ENCODE data around the gene ANAPC5. TPM values are rescaled to one million over a fixed set of nuclear protein-coding genes. Genes with fewer than 3 reads are reported as not detected.
A peak's percentile ranks its signal among the peaks of the same experiment; 100 is the strongest.

The ANAPC5 gene
- total RNA-seq, 1 donor from 2014 or later: 85.8 TPM

DNA sequence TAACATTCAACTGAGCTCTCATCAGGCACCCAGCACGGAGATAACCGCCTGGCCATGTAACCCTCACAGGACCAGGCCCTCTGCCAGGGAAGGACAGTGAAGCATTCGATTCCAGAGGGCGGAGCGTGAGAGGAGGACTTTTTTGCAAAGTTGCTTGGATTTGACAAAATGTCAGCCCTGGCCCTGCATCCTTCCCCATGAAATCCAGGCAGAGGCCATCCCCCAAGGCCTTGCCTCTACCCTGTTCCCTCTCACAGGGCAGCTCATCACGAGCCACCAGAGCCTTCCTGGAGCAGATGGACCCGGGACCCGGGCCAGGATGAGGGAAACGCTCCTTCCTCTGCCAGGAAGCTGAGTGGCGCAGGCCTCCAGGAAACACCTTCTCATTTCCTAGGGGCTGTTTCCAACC, 72.7 kb downstream of the ANAPC5 start:
- no peak for TF ChIP-seq EZH2 (IDR thresholded peaks at IDR 0.05; ENCODE audit: insufficient read depth, low read length)
- TF ChIP-seq, protein P1, sequence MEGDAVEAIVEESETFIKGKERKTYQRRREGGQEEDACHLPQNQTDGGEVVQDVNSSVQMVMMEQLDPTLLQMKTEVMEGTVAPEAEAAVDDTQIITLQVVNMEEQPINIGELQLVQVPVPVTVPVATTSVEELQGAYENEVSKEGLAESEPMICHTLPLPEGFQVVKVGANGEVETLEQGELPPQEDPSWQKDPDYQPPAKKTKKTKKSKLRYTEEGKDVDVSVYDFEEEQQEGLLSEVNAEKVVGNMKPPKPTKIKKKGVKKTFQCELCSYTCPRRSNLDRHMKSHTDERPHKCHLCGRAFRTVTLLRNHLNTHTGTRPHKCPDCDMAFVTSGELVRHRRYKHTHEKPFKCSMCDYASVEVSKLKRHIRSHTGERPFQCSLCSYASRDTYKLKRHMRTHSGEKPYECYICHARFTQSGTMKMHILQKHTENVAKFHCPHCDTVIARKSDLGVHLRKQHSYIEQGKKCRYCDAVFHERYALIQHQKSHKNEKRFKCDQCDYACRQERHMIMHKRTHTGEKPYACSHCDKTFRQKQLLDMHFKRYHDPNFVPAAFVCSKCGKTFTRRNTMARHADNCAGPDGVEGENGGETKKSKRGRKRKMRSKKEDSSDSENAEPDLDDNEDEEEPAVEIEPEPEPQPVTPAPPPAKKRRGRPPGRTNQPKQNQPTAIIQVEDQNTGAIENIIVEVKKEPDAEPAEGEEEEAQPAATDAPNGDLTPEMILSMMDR (IDR thresholded peaks at IDR 0.05; ENCODE audit: insufficient read depth, low read depth, low read length): no peak
- Histone ChIP-seq H3K9me3 (ENCODE audit: insufficient read depth, low read depth, low read length) (no peaks in the 10 kb centered on the region), H3K4me2 (ENCODE audit: low read length) (peak overlapping the region; percentile 62), H3K4me3 (ENCODE audit: insufficient read depth, low read depth, low read length) (no peak overlapping the region), H3K79me2 (ENCODE audit: insufficient read depth, low read length) (no peaks in the 10 kb centered on the region), H2AFZ (ENCODE audit: low read depth, low read length) (no peak overlapping the region), H3K36me3 (ENCODE audit: insufficient read depth, low read length) (peaks cover 2% of the 10 kb centered on the region), H3K27me3 (ENCODE audit: insufficient read depth, low read length) (no peaks in the 10 kb centered on the region), H3K4me1 (ENCODE audit: insufficient read depth, low read length) (peaks cover 20% of the 10 kb centered on the region), H4K20me1 (ENCODE audit: insufficient read depth, low read length) (peaks cover 42% of the 10 kb centered on the region), H3K27ac (ENCODE audit: low read depth, low read length) (no peak overlapping the region), H3K9ac (ENCODE audit: low read length) (peak overlapping the region; percentile 48)
- H3K36me3 Mint-ChIP-seq (ENCODE audit: low read depth, unreplicated experiment): peaks cover 7% of the 10 kb centered on the region
- FAIRE-seq (no peak), DNase-seq (ENCODE audit: low read depth) (no peak)
- no peak overlapping the region for H3K4me3 Mint-ChIP-seq (ENCODE audit: unreplicated experiment)
- no peaks in the 10 kb centered on the region for H3K9me3 Mint-ChIP-seq (ENCODE audit: unreplicated experiment)
- H3K27ac Mint-ChIP-seq (ENCODE audit: unreplicated experiment): no peak overlapping the region
- no peaks in the 10 kb centered on the region for H3K4me1 Mint-ChIP-seq (ENCODE audit: low read depth, unreplicated experiment)
- no peaks in the 10 kb centered on the region for H3K27me3 Mint-ChIP-seq (ENCODE audit: low read depth, unreplicated experiment)

DNA sequence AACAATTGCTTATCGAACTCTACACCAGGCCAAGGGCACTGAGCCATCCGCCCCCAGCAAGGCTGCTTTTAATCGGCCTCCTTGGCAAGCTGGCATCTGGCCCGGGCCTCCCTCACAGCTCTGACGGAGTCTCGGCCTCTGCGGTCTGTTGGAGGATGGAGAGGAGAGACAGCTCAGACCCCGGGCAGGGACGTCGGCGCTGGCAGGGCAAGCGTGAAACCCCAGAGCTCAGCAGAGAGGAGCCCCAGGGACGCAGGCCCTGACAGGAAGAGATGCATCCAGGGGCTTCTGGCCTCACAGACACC, 73.2 kb downstream of the ANAPC5 start:
- no peak for TF ChIP-seq EZH2 (IDR thresholded peaks at IDR 0.05; ENCODE audit: insufficient read depth, low read length)
- TF ChIP-seq, protein P1 (IDR thresholded peaks at IDR 0.05; ENCODE audit: insufficient read depth, low read depth, low read length): no peak
- Mint-ChIP-seq H3K36me3 (ENCODE audit: low read depth, unreplicated experiment) (peaks cover 7% of the 10 kb centered on the region), H3K4me1 (ENCODE audit: low read depth, unreplicated experiment) (no peaks in the 10 kb centered on the region), H3K9me3 (ENCODE audit: unreplicated experiment) (no peaks in the 10 kb centered on the region), H3K4me3 (ENCODE audit: unreplicated experiment) (no peak overlapping the region), H3K27ac (ENCODE audit: unreplicated experiment) (no peak overlapping the region), H3K27me3 (ENCODE audit: low read depth, unreplicated experiment) (no peaks in the 10 kb centered on the region)
- Histone ChIP-seq H3K36me3 (ENCODE audit: insufficient read depth, low read length) (peaks cover under 1% of the 10 kb centered on the region), H3K27ac (ENCODE audit: low read depth, low read length) (peak overlapping the region; percentile 15), H3K9me3 (ENCODE audit: insufficient read depth, low read depth, low read length) (no peaks in the 10 kb centered on the region), H3K9ac (ENCODE audit: low read length) (peak overlapping the region; percentile 48), H3K79me2 (ENCODE audit: insufficient read depth, low read length) (no peaks in the 10 kb centered on the region), H3K4me2 (ENCODE audit: low read length) (peak overlapping the region; percentile 62), H3K27me3 (ENCODE audit: insufficient read depth, low read length) (no peaks in the 10 kb centered on the region), H4K20me1 (ENCODE audit: insufficient read depth, low read length) (peaks cover 39% of the 10 kb centered on the region), H3K4me1 (ENCODE audit: insufficient read depth, low read length) (peaks cover 20% of the 10 kb centered on the region), H2AFZ (ENCODE audit: low read depth, low read length) (peak overlapping the region; percentile 6), H3K4me3 (ENCODE audit: insufficient read depth, low read depth, low read length) (no peak overlapping the region)
- no peak for FAIRE-seq
- peak; percentile 36 for DNase-seq (ENCODE audit: low read depth)

DNA sequence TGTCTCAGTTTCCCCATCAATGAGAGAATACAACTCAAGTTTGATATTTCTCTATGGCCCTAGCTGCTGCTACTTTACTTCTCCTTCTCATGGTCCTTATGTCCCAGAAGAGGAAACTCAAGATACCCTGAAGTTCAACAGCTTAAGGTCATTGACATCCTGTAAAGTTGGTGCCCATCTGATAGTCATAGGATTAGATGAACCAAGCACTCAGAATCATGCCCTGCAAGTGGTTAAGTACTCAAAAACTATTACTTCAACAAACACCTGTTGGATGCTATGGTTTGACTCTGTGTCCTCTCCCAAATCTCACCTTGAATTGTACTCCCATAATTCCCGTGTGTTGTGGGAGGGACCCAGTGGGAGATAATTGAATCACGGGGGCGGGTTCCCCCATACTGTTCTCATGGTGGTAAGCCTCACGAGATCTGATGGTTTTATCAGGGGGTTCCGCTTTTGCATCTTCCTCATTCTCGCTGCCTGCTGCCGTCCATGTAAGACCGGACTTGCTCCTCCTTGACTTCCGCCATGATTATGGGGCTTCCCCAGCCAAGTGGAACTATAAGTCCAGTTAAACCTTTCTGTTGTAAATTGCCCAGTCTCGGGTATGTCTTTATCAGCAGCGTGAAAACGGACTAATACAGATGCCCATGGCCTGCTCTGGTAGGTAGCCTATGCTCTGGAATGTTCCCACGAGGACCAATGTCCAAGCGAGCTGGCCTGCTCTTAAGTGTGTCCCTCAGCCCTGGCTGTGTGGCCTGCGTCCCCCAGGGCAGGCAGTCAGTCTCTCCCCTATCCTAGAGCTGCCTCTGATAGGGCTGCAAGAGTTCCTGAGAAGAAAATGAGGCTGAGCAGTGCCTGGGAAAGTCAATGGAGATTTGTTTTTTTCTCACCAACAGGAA, 73.8 kb downstream of the ANAPC5 start:
- H2AFZ ChIP-seq (ENCODE audit: low read depth, low read length): no peak overlapping the region
- TF ChIP-seq, protein P1 (IDR thresholded peaks at IDR 0.05; ENCODE audit: insufficient read depth, low read depth, low read length): no peak
- TF ChIP-seq EZH2 (IDR thresholded peaks at IDR 0.05; ENCODE audit: insufficient read depth, low read length): no peak
- Mint-ChIP-seq H3K9me3 (ENCODE audit: unreplicated experiment) (no peaks in the 10 kb centered on the region), H3K27me3 (ENCODE audit: low read depth, unreplicated experiment) (no peaks in the 10 kb centered on the region), H3K4me3 (ENCODE audit: unreplicated experiment) (no peak overlapping the region), H3K36me3 (ENCODE audit: low read depth, unreplicated experiment) (peaks cover 7% of the 10 kb centered on the region), H3K4me1 (ENCODE audit: low read depth, unreplicated experiment) (no peaks in the 10 kb centered on the region), H3K27ac (ENCODE audit: unreplicated experiment) (no peak overlapping the region)
- H3K4me1 ChIP-seq (ENCODE audit: insufficient read depth, low read length): peaks cover 20% of the 10 kb centered on the region
- H3K79me2 ChIP-seq (ENCODE audit: insufficient read depth, low read length): no peaks in the 10 kb centered on the region
- FAIRE-seq (no peak), DNase-seq (ENCODE audit: low read depth) (no peak)
- H3K27ac ChIP-seq (ENCODE audit: low read depth, low read length): peak overlapping the region; percentile 15
- H3K4me3 ChIP-seq (ENCODE audit: insufficient read depth, low read depth, low read length): no peak overlapping the region
- peak overlapping the region; percentile 62 for H3K4me2 ChIP-seq (ENCODE audit: low read length)
- H4K20me1 ChIP-seq (ENCODE audit: insufficient read depth, low read length): peaks cover 36% of the 10 kb centered on the region
- no peaks in the 10 kb centered on the region for H3K9me3 ChIP-seq (ENCODE audit: insufficient read depth, low read depth, low read length)
- no peaks in the 10 kb centered on the region for H3K36me3 ChIP-seq (ENCODE audit: insufficient read depth, low read length)
- no peak overlapping the region for H3K9ac ChIP-seq (ENCODE audit: low read length)
- no peaks in the 10 kb centered on the region for H3K27me3 ChIP-seq (ENCODE audit: insufficient read depth, low read length)
